GM04503 (cell line): ENCODE measurements around the gene PRXL2A.
"Not testable (repeated sequence)": the region's sequence is repeated elsewhere in the genome, so short reads cannot be mapped to it uniquely, and the experiment has no call there.

Experiments used
- DNase-seq: peaks from one replicate; pipeline ENCODE4 v3.0.0-alpha.2; 2012; ENCODE audit warnings: low read depth

The PRXL2A gene

GRCh38 chr10:80411681-80412220 lies 3.4 kb downstream of the PRXL2A start:
- no peak for DNase-seq

GRCh38 chr10:80412486-80412885 lies 4.1 kb downstream of the PRXL2A start:
- DNase-seq = no peak

DNA sequence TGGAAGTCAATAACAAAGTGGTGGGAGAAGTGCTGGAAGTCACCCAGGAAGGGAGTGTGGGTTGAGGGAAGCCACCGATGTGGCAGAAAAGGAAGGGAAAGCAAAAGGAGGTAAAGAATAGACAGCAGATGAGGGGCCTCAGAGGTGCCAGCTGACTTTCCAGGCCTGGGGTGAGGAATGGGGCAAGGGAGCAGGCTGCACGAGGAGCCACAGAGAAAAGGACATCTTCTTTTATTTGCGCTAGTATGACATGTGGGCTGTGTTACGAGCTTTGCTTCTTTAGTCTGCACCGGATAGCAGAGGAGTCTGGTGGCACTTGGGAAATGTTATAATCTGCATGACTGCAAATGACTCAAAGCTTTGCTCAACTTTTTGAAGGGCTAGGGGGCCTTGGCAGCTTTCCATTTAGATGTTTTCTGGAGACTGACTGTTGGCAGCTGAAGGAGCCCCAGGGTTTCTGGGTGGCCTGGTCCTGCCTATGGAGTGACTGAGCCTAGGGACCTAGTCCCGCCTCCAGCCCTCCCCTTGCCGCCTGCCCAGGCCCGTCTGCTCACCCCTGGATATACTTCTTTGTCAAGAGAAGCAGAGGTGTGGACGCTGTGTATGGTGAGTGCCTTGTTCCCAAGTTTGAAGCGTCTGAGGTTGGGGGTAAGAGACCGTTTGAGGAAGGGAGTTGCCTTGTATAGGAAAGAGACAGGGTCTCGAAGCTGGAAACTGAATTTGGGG lies 5.1 kb downstream of the PRXL2A start:
- no peak for DNase-seq

GRCh38 chr10:80414142-80414895 lies 6.0 kb downstream of the PRXL2A start:
- DNase-seq = no peak

GRCh38 chr10:80415734-80416478 lies 7.6 kb downstream of the PRXL2A start:
- DNase-seq = no peak

- DNase-seq = no peak
Measured at GRCh38 chr10:80416479-80417098, 8.2 kb downstream of the PRXL2A start.

DNA sequence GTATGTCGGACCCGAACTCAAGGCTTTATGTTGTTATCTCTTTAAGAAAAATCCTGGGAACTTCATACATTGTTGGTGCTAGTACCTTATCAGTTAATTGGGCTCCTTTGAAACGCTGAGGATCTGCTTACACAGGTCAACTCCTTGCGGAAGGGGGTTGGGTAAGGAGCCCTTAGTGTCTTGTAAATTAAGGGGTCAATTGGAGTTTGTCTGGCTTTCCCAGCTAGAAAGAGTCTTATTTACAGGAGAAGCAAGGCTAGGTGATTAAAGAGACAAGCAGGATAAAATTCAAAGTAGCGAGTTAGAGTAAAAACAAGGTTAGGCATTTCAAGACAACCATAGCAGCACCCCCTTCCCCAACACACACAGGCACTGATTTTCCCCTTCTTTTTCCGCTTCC lies 8.9 kb downstream of the PRXL2A start:
- not testable (repeated sequence) for DNase-seq

GRCh38 chr10:80421050-80421706 lies 12.8 kb downstream of the PRXL2A start:
- DNase-seq = no peak

- DNase-seq = no peak
Measured at GRCh38 chr10:80421707-80422536, 13.6 kb downstream of the PRXL2A start.

GRCh38 chr10:80425901-80426300 lies 17.6 kb downstream of the PRXL2A start:
- DNase-seq = no peak

GRCh38 chr10:80427541-80427940 lies 19.2 kb downstream of the PRXL2A start:
- no peak for DNase-seq

DNA sequence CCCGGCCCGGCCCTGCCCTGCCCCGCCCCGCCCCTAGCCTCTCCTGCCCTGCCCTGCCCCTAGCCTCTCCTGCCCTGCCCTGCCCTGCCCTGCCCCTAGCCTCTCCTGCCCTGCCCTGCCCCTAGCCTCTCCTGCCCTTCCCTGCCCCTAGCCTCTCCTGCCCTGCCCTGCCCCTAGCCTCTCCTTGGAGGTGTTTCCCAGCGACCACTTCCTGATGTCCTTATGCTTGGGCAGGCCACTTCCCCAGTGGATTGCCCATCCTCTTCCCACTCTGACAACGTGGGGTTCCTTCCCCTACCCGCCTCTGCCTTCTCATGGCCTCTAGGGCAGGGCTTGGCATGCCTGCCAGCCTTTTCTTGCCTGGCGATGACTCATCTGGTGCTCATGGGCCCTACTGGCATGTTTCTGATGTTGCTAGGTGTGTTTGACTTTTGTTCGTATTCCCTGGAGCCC lies 21.2 kb downstream of the PRXL2A start:
- no peak for DNase-seq

- no peak for DNase-seq
Measured at GRCh38 chr10:80433134-80433533, 24.8 kb downstream of the PRXL2A start.

GRCh38 chr10:80436446-80437098 lies 28.2 kb downstream of the PRXL2A start:
- no peak for DNase-seq

DNA sequence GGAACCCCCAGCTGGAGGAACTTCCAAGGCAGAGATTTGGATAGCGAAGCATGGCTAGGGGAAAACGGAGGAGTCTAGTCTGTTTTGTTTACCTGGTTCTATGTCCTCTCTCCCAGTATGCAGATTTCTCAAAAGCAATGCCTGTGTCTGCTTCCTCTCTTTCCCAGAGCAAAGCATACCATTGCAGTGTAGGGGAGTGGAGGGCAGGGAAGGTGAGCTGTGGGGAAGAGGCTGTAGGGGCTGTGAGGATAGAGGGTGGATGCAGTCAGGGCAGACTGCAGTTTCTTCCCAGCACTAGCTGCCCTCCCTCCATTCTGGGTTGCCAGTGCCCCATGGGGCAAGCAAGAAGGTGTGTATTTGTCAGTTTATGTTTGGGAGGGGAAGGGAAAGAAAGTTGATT lies 28.9 kb downstream of the PRXL2A start:
- DNase-seq = no peak

DNA sequence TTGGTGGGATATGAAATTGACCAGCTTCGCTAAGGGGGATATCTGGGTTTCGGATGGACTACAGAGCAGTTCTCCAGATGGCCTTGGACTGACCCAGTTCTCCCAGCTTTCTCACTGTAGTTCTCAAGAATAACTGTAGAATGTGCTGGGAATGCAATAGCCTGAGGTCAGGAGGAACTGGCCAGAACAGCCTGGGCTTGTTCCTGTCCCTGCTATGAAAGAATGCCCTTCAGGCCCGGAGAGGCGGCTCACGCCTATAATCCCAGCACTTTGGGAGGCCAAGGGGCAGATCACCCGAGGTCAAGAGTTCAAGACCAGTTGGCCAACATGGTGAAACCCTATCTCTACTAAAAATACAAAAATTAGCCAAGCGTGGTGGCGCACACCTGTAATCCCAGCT lies 33.5 kb downstream of the PRXL2A start:
- no peak for DNase-seq

- DNase-seq = no peak
Measured at GRCh38 chr10:80442879-80443278, 34.5 kb downstream of the PRXL2A start.

DNA sequence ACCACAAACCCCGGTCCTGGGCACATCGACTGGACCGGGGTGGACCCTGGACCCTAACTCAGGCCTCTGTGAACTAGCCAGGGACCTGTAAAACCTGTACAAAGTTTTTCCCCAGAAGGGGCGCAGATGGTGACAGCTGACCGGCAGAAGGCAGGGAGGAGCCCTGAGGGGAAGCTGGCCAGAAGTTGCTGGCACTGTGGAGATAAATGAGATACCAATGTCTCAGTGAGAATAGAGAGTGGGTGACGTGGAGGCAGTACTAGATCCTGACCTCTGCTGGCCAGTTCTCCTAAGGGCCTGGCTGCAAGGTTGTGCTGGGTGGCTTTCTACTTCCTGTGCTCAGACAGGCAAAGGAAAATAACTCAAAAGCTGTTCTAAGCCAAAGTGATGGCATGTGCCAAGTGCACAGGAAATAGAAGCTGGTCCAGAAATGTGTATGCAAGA lies 35.2 kb downstream of the PRXL2A start:
- DNase-seq = no peak

DNA sequence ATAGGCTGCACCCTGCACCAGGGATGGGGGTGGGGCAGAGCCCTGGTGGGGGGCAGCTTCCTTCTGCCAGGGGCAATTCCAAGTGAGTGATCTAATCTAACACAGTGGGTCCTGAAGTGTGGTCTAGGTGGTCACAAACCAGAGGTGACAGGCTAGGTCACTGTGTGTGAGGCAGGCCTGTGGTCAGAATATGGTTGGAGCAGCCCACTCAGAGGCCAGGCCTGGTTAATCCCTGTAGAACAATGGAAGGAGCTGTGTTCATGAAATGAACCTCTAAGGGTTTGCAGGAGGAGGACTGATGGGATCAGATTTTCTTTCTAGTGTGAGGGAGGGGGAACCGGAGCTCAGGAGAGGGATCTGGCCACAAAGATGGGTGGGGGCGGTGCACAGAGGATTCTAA lies 35.8 kb downstream of the PRXL2A start:
- no peak for DNase-seq
